BLaER1 treated with 17β-estradiol and CSF1 and Interleukin-3, amounts not matched to agents 10 nM and 100 nM (cell line): ENCODE measurements around the gene DPF3.

Experiments used
- H3K27ac ChIP-seq, 11 experiments: shearing (Covaris generic); formaldehyde crosslinking; 2 replicates each; pipeline ENCODE4 v1.8.1; 2022
- H3K27me3 ChIP-seq, 11 experiments: shearing (Covaris generic); formaldehyde crosslinking; 2 replicates each; pipeline ENCODE4 v1.8.1; 2022
- H3K36me3 ChIP-seq, 11 experiments: shearing (Covaris generic); formaldehyde crosslinking; 2 replicates each; pipeline ENCODE4 v1.8.1; 2022
- H3K4me1 ChIP-seq, 10 experiments: shearing (Covaris generic); formaldehyde crosslinking; 2 replicates each; pipeline ENCODE4 v1.8.1; 2022
- H3K4me2 ChIP-seq, 11 experiments: shearing (Covaris generic); formaldehyde crosslinking; 2 replicates each; pipeline ENCODE4 v1.8.1; 2022
- H3K4me3 ChIP-seq, 10 experiments: shearing (Covaris generic); formaldehyde crosslinking; 2 replicates each; pipeline ENCODE4 v1.8.1; 2022
- H3K9ac ChIP-seq, 11 experiments: shearing (Covaris generic); formaldehyde crosslinking; 2 replicates each; pipeline ENCODE4 v1.8.1; 2022
- H3K9me3 ChIP-seq, 11 experiments: shearing (Covaris generic); formaldehyde crosslinking; replicated peaks in 1 of 11; 2 replicates each; pipeline ENCODE4 v1.8.1; 2022
- H4K20me1 ChIP-seq, 11 experiments: shearing (Covaris generic); formaldehyde crosslinking; 2 replicates each; pipeline ENCODE4 v1.8.1; 2022
- Cebpa-rat ChIP-seq, 11 experiments: shearing (Covaris generic); IDR thresholded peaks; 2 replicates each; pipeline ENCODE4 v1.8.1; 2022

The DPF3 gene

DNA sequence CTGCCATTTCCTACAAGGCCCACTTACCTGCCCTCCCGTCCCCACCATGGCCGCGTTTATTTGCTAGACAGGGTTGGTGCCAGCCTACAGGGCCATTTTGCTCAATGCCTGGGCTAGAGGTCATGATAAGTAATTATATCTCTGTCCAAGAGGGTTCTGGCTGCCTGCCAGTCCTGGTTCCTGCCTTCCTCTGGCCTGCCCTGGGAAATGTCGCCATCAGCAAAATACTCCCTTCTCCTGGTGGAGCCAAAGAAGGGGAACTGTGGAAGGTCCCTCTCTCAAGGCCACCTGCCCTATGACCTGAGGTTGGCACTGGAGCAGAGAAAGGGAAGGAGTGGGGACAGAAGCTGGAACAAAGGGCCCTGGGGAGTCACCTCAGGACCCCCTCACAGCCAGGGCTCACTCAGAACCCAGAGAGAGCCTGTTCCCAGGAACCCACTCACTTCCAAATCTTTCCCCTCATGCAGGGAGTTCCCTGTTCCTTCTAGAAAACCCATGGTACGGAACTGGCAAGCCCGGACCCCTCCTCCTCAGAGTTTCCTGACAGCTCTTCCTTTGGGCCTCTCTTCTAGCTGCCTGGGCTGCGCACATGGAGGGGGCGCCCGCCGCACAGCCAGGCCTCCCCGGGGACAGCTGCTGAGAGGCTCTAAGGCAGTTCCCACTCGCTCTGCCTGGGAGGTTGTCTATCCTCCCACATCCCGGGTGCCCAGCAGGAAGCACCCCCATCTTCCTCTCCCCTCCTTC is 280.5 kb downstream of the DPF3 start:
- no peaks in the 10 kb centered on the region for H3K9me3 ChIP-seq
- no peaks in the 10 kb centered on the region for H3K36me3 ChIP-seq
- peaks cover 48 to 72% (median 67%) of the 10 kb centered on the region in 10 experiments for H3K4me1 ChIP-seq
- H4K20me1 ChIP-seq, result no peaks in the 10 kb centered on the region; a peak in 1 of 22 replicates
- peaks cover 0 to 4% (median 0%) of the 10 kb centered on the region in 11 experiments; a peak in 1 of 22 replicates for H3K27me3 ChIP-seq
- no peak for TF ChIP-seq Cebpa-rat (IDR thresholded peaks at IDR 0.05)
- H3K4me2 ChIP-seq, result peak overlapping the region; percentile 68 to 95 (median 87)
- peak overlapping the region in 7 of 11 experiments; percentile 14 to 63 (median 32); a peak in 8 of 22 replicates for H3K27ac ChIP-seq
- H3K4me3 ChIP-seq, result no peak overlapping the region; a peak in 1 of 20 replicates
- H3K9ac ChIP-seq, result peak overlapping the region in 4 of 11 experiments; percentile 5 to 43 (median 10); a peak in 4 of 22 replicates

DNA sequence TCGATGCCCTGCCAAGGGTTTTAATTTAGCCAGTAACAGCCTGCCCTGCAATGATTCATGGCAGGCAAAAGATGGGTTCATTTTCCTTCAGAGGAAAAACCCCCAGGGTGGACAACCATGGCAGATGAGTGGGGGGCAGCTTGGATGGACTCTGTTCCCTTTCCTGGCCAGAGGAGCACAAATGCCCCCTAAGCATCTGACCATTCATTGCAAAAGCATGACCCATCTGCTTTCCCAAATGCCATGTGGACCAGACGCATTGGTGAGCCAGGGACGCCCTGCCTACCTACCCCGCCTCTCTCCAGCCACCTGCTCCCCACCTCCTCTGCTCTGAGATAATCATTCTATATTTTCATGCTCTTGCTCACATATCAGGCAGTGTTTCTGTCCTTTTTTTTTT is 281.9 kb downstream of the DPF3 start:
- H3K4me1 ChIP-seq, result peaks cover 50 to 71% (median 67%) of the 10 kb centered on the region in 10 experiments
- no peak overlapping the region for H3K4me3 ChIP-seq
- no peak overlapping the region for H3K27ac ChIP-seq
- H3K36me3 ChIP-seq, result no peaks in the 10 kb centered on the region
- peak overlapping the region in 3 of 11 experiments; percentile 84 to 95 (median 94); a peak in 2 of 22 replicates for H3K4me2 ChIP-seq
- TF ChIP-seq Cebpa-rat (IDR thresholded peaks at IDR 0.05), result no peak
- no peaks in the 10 kb centered on the region for H3K9me3 ChIP-seq
- H3K27me3 ChIP-seq, result no peaks in the 10 kb centered on the region; a peak in 1 of 22 replicates
- no peaks in the 10 kb centered on the region; a peak in 1 of 22 replicates for H4K20me1 ChIP-seq
- H3K9ac ChIP-seq, result no peak overlapping the region

DNA sequence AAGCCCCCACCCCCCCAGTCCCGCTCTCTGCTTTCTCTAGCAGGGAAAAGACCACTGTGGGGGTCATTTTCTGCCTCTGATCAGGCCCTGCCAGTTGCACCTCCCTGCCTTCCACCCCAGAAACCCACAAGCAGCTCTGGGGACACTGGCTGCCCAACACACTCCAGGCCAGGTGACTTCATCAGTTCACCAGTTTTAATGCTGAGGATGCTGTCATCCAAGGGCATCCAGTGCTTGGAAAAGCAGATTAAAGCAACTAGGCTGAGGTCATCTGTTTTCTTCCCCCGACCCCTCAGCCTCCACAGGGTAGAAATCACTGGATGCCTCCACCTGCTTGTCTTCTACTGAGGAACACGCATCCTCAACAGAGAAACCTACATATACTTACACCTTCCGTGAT is 282.4 kb downstream of the DPF3 start:
- Histone ChIP-seq H3K9ac (no peak overlapping the region), H3K27ac (no peak overlapping the region), H3K9me3 (no peaks in the 10 kb centered on the region), H3K4me1 (peaks cover 47 to 67% (median 62%) of the 10 kb centered on the region in 10 experiments), H3K4me3 (no peak overlapping the region), H3K4me2 (no peak overlapping the region), H4K20me1 (no peaks in the 10 kb centered on the region; a peak in 1 of 22 replicates), H3K27me3 (no peaks in the 10 kb centered on the region), H3K36me3 (no peaks in the 10 kb centered on the region)
- no peak for TF ChIP-seq Cebpa-rat (IDR thresholded peaks at IDR 0.05)

DNA sequence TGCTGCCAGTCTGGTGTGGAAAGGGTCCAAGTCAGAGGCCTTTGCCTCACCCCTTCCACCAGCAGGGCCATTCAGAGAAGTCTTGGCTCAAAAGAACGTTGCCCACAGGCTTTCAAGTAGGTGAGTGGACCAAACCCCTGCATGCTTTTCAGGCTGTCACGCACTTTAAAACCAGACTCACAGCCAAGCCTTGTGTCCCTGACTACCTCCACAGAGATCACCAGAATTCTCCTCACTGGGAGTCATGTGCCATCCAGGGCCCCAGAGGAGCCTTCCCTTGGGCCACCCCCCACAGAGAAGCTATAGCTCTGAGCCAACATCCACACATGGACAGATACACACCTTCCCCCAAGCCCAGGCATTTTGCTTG is 283.1 kb downstream of the DPF3 start:
- no peaks in the 10 kb centered on the region for H3K36me3 ChIP-seq
- no peaks in the 10 kb centered on the region for H3K27me3 ChIP-seq
- no peak overlapping the region for H3K4me2 ChIP-seq
- H3K9ac ChIP-seq, result no peak overlapping the region
- H3K27ac ChIP-seq, result no peak overlapping the region
- no peak overlapping the region for H3K4me3 ChIP-seq
- TF ChIP-seq Cebpa-rat (IDR thresholded peaks at IDR 0.05), result no peak
- H4K20me1 ChIP-seq, result no peaks in the 10 kb centered on the region; a peak in 1 of 22 replicates
- peaks cover 45 to 61% (median 55%) of the 10 kb centered on the region in 10 experiments for H3K4me1 ChIP-seq
- no peaks in the 10 kb centered on the region for H3K9me3 ChIP-seq

DNA sequence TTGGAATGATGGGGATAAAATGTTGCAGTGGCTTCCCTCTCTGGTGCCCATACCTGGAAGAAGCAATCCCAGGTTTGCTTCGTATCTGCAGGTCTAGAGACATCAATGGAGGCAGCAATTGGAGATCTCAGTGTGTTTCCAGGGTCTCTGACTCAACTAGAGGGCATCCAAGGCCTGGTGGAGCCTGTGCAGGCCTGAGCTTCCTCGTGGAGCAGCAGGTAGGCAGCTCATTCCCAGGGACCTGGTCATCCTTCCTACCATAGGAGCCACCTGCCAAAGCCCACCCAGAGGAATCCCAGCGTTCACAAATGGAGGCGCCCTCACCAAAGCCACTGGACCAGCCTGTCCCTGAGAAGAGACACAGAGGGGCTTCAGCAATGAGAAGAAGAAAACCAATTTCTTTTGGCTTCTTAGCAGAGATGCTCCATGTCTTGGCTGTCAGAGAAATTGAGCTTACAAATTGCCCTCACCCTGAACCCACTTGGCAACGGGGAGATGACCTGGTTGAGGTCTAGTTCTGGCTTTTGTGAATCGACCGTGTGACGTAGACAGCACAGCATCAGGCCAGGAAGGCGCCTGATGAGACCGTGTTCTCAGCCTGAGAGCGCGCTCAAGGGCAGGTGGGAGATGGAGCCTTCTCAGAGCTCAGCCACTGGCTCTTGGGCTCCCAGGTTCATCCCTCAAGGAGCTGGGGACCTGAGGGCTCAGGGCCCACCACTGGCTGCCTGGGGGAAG is 283.6 kb downstream of the DPF3 start:
- Histone ChIP-seq H4K20me1 (no peaks in the 10 kb centered on the region; a peak in 1 of 22 replicates), H3K27ac (no peak overlapping the region), H3K4me2 (no peak overlapping the region), H3K27me3 (no peaks in the 10 kb centered on the region), H3K9me3 (no peaks in the 10 kb centered on the region), H3K4me3 (no peak overlapping the region), H3K36me3 (no peaks in the 10 kb centered on the region), H3K4me1 (peaks cover 39 to 59% (median 51%) of the 10 kb centered on the region in 10 experiments), H3K9ac (no peak overlapping the region)
- no peak for TF ChIP-seq Cebpa-rat (IDR thresholded peaks at IDR 0.05)

DNA sequence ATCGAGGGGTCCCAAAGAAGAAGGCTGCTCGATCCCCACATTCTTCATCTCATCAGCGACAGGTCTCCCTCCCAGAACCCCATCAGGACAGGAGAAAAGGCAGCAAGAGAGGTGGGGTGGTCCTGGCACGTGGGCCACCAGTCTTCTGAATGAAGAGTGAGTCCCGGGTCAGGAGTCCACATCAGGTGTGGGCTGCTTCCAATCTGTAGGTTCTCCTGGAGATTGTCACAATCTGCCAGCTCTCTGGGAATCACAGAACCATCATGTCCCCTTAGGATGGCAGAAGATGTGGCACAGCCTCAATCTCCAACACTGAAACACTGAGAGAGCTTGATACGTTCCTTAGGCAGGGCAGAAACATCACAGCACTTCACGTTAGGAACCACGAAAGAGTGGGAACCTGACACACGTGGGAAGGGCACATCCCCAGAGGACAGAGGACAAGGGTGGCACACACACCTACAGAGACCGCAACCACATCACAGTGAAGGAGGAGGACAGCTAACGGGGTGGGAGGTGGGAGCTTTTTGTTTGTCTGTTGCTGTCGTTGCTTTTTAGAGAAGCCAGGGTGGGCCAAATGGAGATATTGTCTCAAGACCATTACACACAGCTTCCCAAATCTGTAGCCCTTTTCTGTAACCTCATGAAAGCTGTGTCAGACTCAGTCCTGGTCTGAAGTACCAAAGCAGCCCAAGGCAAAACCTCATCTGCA is 284.5 kb downstream of the DPF3 start:
- H3K36me3 ChIP-seq, result no peaks in the 10 kb centered on the region
- H3K27ac ChIP-seq, result no peak overlapping the region
- no peaks in the 10 kb centered on the region for H3K9me3 ChIP-seq
- H3K9ac ChIP-seq, result no peak overlapping the region
- TF ChIP-seq Cebpa-rat (IDR thresholded peaks at IDR 0.05), result no peak
- H3K4me3 ChIP-seq, result no peak overlapping the region
- no peaks in the 10 kb centered on the region for H3K27me3 ChIP-seq
- peaks cover 32 to 59% (median 52%) of the 10 kb centered on the region in 10 experiments for H3K4me1 ChIP-seq
- H4K20me1 ChIP-seq, result no peaks in the 10 kb centered on the region; a peak in 1 of 22 replicates
- H3K4me2 ChIP-seq, result peak overlapping the region in 2 of 11 experiments; percentile 67 to 72; a peak in 2 of 22 replicates

DNA sequence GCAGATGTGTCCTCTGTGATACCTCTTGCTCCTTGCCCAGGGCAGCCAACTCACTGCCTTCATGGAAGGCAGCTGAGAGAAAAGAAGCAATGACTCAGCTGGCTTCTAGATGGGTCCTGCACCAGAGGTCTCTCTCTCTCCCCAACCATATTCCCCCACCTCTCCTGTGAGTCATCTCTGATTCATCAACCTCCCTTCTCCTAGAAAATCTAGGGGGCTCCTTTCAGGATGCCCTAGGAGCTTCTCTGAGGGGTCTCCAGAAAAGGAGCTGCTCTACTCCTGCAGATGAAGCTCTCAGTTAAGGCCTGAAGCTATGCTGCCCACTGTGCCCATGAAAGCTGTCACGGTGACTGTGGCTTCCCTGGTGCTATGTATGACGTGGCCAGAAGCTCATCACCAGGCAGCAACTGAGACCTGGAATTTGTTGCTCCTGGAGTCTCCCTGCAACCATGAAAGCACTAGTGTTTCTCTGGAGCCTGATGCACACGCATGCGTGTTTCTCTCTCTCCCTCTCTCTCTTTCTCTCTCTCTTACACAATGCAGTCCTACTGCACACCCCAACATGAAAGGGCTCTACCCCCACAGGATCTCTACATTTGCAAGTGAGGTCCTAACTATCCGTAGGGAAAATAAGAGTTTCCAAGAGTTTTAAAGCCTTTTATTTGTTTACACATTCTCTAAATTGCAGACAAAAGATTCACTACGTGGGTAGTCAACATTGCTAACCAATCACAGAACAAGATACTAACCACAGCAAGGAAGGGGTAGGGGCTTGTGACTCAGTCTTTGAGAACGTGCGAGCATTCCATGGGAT is 285.3 kb downstream of the DPF3 start:
- TF ChIP-seq Cebpa-rat (IDR thresholded peaks at IDR 0.05), result no peak
- no peaks in the 10 kb centered on the region for H3K27me3 ChIP-seq
- H3K9ac ChIP-seq, result no peak overlapping the region
- peaks cover 25 to 59% (median 50%) of the 10 kb centered on the region in 10 experiments for H3K4me1 ChIP-seq
- peak overlapping the region in 1 of 11 experiments; percentile 28; a peak in 2 of 22 replicates for H3K27ac ChIP-seq
- no peak overlapping the region for H3K4me3 ChIP-seq
- H3K36me3 ChIP-seq, result no peaks in the 10 kb centered on the region
- no peaks in the 10 kb centered on the region for H3K9me3 ChIP-seq
- peak overlapping the region; percentile 46 to 72 (median 62) for H3K4me2 ChIP-seq
- H4K20me1 ChIP-seq, result no peaks in the 10 kb centered on the region; a peak in 1 of 22 replicates

DNA sequence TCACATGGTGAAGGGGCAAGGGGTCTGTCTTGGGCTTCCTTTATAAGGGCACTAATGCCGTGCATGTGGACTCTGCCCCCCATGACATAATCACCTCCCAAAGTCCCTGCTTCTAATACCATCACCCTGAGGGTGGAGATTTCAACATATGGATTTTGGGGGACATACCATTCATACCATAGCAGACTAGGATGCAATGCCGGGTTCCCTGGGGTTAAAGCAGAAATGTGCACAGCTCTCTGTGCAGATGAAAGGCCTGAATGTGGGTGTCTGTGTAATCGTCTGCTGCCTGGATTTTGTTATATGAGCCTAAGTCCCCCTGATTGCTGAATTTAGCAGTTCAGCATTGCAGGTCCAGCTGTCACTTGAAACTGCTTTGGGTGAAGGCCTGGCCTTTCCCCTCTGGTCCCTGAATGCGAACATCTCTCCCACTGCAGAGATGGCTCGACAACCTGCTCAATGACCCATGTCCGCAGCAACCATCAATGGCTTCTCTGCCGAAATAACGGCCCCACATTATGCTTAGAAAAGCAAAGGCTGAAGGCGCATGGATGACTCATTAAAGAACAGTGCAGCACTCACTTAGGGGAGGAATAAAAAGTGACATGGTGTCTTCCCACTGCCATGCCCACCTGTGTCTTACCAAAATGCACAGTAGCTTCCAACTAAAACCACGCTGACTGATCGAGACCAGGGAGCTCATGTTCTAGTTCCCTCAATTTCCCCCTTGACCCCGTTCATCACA is 286.3 kb downstream of the DPF3 start:
- Histone ChIP-seq H3K27ac (peak overlapping the region in 1 of 11 experiments; percentile 28; a peak in 1 of 22 replicates), H3K4me3 (no peak overlapping the region), H3K4me2 (peak overlapping the region; percentile 46 to 72 (median 62)), H3K27me3 (no peaks in the 10 kb centered on the region), H3K9me3 (no peaks in the 10 kb centered on the region), H4K20me1 (no peaks in the 10 kb centered on the region; a peak in 1 of 22 replicates), H3K36me3 (no peaks in the 10 kb centered on the region), H3K9ac (no peak overlapping the region), H3K4me1 (peaks cover 15 to 58% (median 47%) of the 10 kb centered on the region in 10 experiments)
- no peak for TF ChIP-seq Cebpa-rat (IDR thresholded peaks at IDR 0.05)
